HG02981 (cell line): ENCODE results near the gene KCNQ1.

Source experiments
- ATAC-seq: cut with Tn5 transposase; IDR thresholded peaks from one replicate; pipeline ENCODE4 v1.9.1; 2021; ENCODE audit warnings: mild to moderate bottlenecking, moderate library complexity; ENCODE audit not compliant: unreplicated experiment

Gene KCNQ1

GRCh38 chr11:2825889-2826678, 381.3 kb downstream of the KCNQ1 start:
- no peak for ATAC-seq

- no peak for ATAC-seq
These were observed 381.9 kb downstream of the KCNQ1 start for GRCh38 chr11:2826679-2827056.

- ATAC-seq: no peak
These were observed 382.4 kb downstream of the KCNQ1 start for GRCh38 chr11:2827256-2827655.

- ATAC-seq: no peak
These were observed 383.0 kb downstream of the KCNQ1 start for GRCh38 chr11:2827792-2828191.

- ATAC-seq: no peak
These were observed 383.9 kb downstream of the KCNQ1 start for GRCh38 chr11:2828585-2829330.

GRCh38 chr11:2830030-2830812, 385.4 kb downstream of the KCNQ1 start:
- no peak for ATAC-seq

GRCh38 chr11:2830886-2831285, 386.1 kb downstream of the KCNQ1 start:
- ATAC-seq: no peak

- ATAC-seq: no peak
These were observed 387.1 kb downstream of the KCNQ1 start for GRCh38 chr11:2831781-2832532.

GRCh38 chr11:2832533-2833020, 387.8 kb downstream of the KCNQ1 start:
- no peak for ATAC-seq

- no peak for ATAC-seq
These were observed 388.4 kb downstream of the KCNQ1 start for GRCh38 chr11:2833051-2833715.

- ATAC-seq: no peak
These were observed 389.1 kb downstream of the KCNQ1 start for GRCh38 chr11:2833716-2834502.

- ATAC-seq: no peak
These were observed 389.9 kb downstream of the KCNQ1 start for GRCh38 chr11:2834503-2835273.

GRCh38 chr11:2835296-2835695, 390.5 kb downstream of the KCNQ1 start:
- ATAC-seq: no peak

- no peak for ATAC-seq
These were observed 390.9 kb downstream of the KCNQ1 start for GRCh38 chr11:2835751-2836150.

- no peak for ATAC-seq
These were observed 391.7 kb downstream of the KCNQ1 start for GRCh38 chr11:2836315-2837095.

- no peak for ATAC-seq
These were observed 392.3 kb downstream of the KCNQ1 start for GRCh38 chr11:2837096-2837601.

GRCh38 chr11:2837651-2838050, 392.8 kb downstream of the KCNQ1 start:
- no peak for ATAC-seq

GRCh38 chr11:2838091-2838490, 393.3 kb downstream of the KCNQ1 start:
- ATAC-seq: no peak
